ENCODE data around the gene KCNC2. TPM values are rescaled to one million over a fixed set of nuclear protein-coding genes. Genes with fewer than 3 reads are reported as not detected.

Gene KCNC2
- total RNA-seq (2021), result not detected in 2 replicates
- percentile 0 among the genes with signal in this experiment for Bru-seq, nascent RNA
- BruChase-seq, experiment 1, labeled RNA remaining after a 2-hour chase, result percentile 6 among the genes with signal in this experiment
- BruChase-seq, experiment 2, labeled RNA remaining after a 6-hour chase, result percentile 2 among the genes with signal in this experiment
- long read RNA-seq, result 0 reads

GRCh38 chr12:75209812-75210138, at the start of gene KCNC2:
Gene KCNC2, minus strand, starts transcription at chr12:75209839.
- Histone ChIP-seq H3K4me2 (no peak within 1 kb of the TSS), H3K27me3 (ENCODE audit: insufficient read depth, low read depth) (no peaks in the 10 kb centered on the region), H3K9me2 (ENCODE audit: insufficient read depth) (no peaks in the 10 kb centered on the region), H3K27ac (no peak within 1 kb of the TSS), H3K4me1 (replicated peaks; ENCODE audit: insufficient read depth) (no peaks in the 10 kb centered on the region), H3K79me2 (ENCODE audit: low read depth) (no peaks in the 10 kb centered on the region), H4K20me1 (ENCODE audit: insufficient read depth) (no peaks in the 10 kb centered on the region), H3K4me3 (no peak within 1 kb of the TSS), H3K36me3 (ENCODE audit: low read depth) (no peaks in the 10 kb centered on the region), H3F3A (ENCODE audit: insufficient read depth, low read depth) (no peaks in the 10 kb centered on the region), H3K9me3 (ENCODE audit: insufficient read depth, low read depth) (no peaks in the 10 kb centered on the region), H2AFZ (no peak within 1 kb of the TSS)
- BruUV-seq (replicated peaks), result no TSS peak
- ChIA-PET CTCF (no interaction called here), POLR2A (ENCODE audit: unreplicated experiment) (no interaction called here)
- TF ChIP-seq EZH2 (IDR thresholded peaks at IDR 0.05; ENCODE audit: low read depth), result no peak
- TF ChIP-seq, protein P1, sequence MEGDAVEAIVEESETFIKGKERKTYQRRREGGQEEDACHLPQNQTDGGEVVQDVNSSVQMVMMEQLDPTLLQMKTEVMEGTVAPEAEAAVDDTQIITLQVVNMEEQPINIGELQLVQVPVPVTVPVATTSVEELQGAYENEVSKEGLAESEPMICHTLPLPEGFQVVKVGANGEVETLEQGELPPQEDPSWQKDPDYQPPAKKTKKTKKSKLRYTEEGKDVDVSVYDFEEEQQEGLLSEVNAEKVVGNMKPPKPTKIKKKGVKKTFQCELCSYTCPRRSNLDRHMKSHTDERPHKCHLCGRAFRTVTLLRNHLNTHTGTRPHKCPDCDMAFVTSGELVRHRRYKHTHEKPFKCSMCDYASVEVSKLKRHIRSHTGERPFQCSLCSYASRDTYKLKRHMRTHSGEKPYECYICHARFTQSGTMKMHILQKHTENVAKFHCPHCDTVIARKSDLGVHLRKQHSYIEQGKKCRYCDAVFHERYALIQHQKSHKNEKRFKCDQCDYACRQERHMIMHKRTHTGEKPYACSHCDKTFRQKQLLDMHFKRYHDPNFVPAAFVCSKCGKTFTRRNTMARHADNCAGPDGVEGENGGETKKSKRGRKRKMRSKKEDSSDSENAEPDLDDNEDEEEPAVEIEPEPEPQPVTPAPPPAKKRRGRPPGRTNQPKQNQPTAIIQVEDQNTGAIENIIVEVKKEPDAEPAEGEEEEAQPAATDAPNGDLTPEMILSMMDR (conservative IDR thresholded peaks at IDR 0.05), result no peak
- intact Hi-C loops (cut with micrococcal nuclease; ENCODE audit: unreplicated experiment), result no loop called here
- no peak for DNase-seq

- CTCF ChIA-PET, result no interaction called here
These were observed 49.5 kb upstream of the KCNC2 start for GRCh38 chr12:75259143-75259542.

GRCh38 chr12:75257510-75257909, 47.9 kb upstream of the KCNC2 start:
- H3K4me3 ChIP-seq, result no peak overlapping the region
- no peaks in the 10 kb centered on the region for H3K9me2 ChIP-seq (ENCODE audit: insufficient read depth)
- DNase-seq, result no peak
- H3K79me2 ChIP-seq (ENCODE audit: low read depth), result no peaks in the 10 kb centered on the region
- ChIA-PET POLR2A (ENCODE audit: unreplicated experiment) (no interaction called here), CTCF (no interaction called here)
- TF ChIP-seq, protein P1 (conservative IDR thresholded peaks at IDR 0.05), result no peak
- no peak for TF ChIP-seq EZH2 (IDR thresholded peaks at IDR 0.05; ENCODE audit: low read depth)
- no peaks in the 10 kb centered on the region for H4K20me1 ChIP-seq (ENCODE audit: insufficient read depth)
- no peaks in the 10 kb centered on the region for H3F3A ChIP-seq (ENCODE audit: insufficient read depth, low read depth)
- peak overlapping the region; percentile 23; the same call in 1 of the 2 replicates for H2AFZ ChIP-seq
- intact Hi-C loops (cut with micrococcal nuclease; ENCODE audit: unreplicated experiment), result no loop called here
- peak overlapping the region; percentile 19; the same call in 1 of the 2 replicates for H3K4me2 ChIP-seq
- H3K9me3 ChIP-seq (ENCODE audit: insufficient read depth, low read depth), result no peaks in the 10 kb centered on the region
- H3K36me3 ChIP-seq (ENCODE audit: low read depth), result no peaks in the 10 kb centered on the region
- H3K27me3 ChIP-seq (ENCODE audit: insufficient read depth, low read depth), result no peaks in the 10 kb centered on the region
- no TSS peak for BruUV-seq (replicated peaks)
- H3K4me1 ChIP-seq (replicated peaks; ENCODE audit: insufficient read depth), result 0 out of 2 replicates have a peak, but pooled peaks cover 7% of the 10 kb centered on the region
- H3K27ac ChIP-seq, result no peak overlapping the region

More at GRCh38 chr12:75259143-75259542, 49.5 kb upstream of the KCNC2 start:
- Histone ChIP-seq H3K9me3 (ENCODE audit: insufficient read depth, low read depth) (peaks cover 4% of the 10 kb centered on the region; the same call in 1 of the 2 replicates), H3K79me2 (ENCODE audit: low read depth) (no peaks in the 10 kb centered on the region), H3K4me2 (no peak overlapping the region), H4K20me1 (ENCODE audit: insufficient read depth) (no peaks in the 10 kb centered on the region), H2AFZ (no peak overlapping the region), H3F3A (ENCODE audit: insufficient read depth, low read depth) (no peaks in the 10 kb centered on the region), H3K27me3 (ENCODE audit: insufficient read depth, low read depth) (no peaks in the 10 kb centered on the region), H3K9me2 (ENCODE audit: insufficient read depth) (no peaks in the 10 kb centered on the region), H3K4me3 (no peak overlapping the region), H3K36me3 (ENCODE audit: low read depth) (no peaks in the 10 kb centered on the region), H3K27ac (no peak overlapping the region), H3K4me1 (replicated peaks; ENCODE audit: insufficient read depth) (0 out of 2 replicates have a peak, but pooled peaks cover 7% of the 10 kb centered on the region)
- TF ChIP-seq, protein P1 (conservative IDR thresholded peaks at IDR 0.05), result no peak
- no peak for TF ChIP-seq EZH2 (IDR thresholded peaks at IDR 0.05; ENCODE audit: low read depth)
- no peak for DNase-seq
- intact Hi-C loops (cut with micrococcal nuclease; ENCODE audit: unreplicated experiment), result no loop called here
- POLR2A ChIA-PET (ENCODE audit: unreplicated experiment), result no interaction called here
- no TSS peak for BruUV-seq (replicated peaks)
